DMS79 treated with DMSO at 0.1 percent for 48 hours (cell line): ENCODE measurements around the gene FOS.
"Not testable (repeated sequence)": the region's sequence is repeated elsewhere in the genome, so short reads cannot be mapped to it uniquely, and the experiment has no call there.

Source experiments
- DNase-seq: peaks from one replicate; lab custom pipeline; 2025; lab: John Stamatoyannopoulos, UW

Gene FOS

DNA sequence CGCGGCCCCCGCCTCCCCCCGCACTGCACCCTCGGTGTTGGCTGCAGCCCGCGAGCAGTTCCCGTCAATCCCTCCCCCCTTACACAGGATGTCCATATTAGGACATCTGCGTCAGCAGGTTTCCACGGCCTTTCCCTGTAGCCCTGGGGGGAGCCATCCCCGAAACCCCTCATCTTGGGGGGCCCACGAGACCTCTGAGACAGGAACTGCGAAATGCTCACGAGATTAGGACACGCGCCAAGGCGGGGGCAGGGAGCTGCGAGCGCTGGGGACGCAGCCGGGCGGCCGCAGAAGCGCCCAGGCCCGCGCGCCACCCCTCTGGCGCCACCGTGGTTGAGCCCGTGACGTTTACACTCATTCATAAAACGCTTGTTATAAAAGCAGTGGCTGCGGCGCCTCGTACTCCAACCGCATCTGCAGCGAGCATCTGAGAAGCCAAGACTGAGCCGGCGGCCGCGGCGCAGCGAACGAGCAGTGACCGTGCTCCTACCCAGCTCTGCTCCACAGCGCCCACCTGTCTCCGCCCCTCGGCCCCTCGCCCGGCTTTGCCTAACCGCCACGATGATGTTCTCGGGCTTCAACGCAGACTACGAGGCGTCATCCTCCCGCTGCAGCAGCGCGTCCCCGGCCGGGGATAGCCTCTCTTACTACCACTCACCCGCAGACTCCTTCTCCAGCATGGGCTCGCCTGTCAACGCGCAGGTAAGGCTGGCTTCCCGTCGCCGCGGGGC is at the start of gene FOS:
Gene FOS, plus strand, starts transcription at position 407 of the 731 bp plus-strand sequence. Its CDS starts 155 bp downstream, at position 562.
- peak; percentile 95 for DNase-seq

DNA sequence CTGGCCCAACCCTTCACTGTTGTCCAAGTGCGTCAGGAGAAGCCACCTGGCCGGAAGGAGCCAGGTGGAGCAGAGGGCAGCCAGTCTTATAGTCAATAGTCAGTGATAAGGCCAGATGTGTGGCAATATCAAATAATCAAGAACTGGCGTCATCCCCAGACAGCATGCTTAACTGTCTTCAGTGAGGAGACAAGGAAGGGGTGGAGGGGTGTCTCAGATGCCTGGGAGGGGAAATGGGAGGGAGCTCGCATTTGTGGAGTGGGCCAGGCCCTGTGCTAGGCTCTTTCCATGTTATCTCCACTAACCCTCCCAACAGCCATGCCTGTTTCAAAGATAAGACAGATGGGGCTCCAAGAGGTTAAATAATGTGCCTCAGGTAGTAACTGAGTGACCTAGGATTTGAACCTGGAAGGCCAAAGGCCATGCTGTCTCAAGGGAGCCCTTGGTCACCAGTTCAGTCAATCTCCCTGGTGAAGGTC is 48.9 kb upstream of the FOS start:
- no peak for DNase-seq

DNA sequence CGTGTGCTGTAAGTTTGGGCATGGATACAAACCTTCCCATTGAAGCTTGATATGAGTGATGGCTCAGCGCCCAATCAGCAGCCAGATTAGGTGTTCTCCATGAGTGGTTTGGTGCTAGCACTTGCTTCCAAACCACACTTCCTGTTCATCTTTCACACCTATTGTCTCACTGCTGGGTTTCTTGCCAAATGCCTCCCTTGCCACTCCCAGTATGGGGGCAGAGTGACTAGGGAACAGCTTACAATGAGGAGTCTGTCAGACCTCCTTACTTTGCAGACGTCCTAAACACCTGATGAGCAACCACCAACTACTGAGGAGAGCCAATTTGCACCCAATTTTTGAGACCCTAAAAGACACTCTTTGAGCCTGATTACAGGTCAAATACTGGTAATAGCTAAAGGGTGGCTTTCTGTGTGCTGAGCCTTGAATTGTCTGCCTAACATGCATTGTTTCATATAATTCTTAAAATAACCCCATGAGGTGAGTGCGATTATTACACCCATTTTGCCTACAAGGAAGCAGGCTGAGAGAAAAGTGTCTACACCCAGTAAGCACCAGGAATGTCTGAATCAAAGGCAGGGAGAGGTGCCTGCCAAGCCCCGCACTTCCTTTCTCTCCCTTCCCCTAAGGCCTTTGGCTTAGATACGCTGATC is 48.4 kb upstream of the FOS start:
- DNase-seq = peak; percentile 65

GRCh38 chr14:75231320-75231719 is 47.3 kb upstream of the FOS start:
- DNase-seq = no peak

DNA sequence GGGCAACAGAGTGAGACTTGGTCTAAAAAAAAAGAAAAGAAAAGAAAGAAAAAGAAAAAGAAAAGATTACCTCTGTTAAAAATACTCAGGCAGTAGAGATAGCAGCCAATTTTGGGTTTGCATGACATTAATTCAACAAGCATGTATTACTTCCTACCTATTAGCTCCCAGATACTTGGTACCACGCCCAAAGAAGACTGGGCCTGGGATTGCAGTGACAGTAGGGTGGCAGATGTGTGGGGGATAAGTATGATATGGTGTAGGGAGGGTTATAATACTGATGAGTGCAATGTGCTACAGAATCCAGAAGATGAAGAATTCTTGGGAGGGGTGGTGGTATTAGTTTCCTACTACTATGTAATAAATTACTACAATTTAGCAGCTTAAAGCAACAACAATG is 46.4 kb upstream of the FOS start:
- DNase-seq = no peak

- DNase-seq = peak; percentile 38
These were observed 46.0 kb upstream of the FOS start for GRCh38 chr14:75232597-75232996.

DNA sequence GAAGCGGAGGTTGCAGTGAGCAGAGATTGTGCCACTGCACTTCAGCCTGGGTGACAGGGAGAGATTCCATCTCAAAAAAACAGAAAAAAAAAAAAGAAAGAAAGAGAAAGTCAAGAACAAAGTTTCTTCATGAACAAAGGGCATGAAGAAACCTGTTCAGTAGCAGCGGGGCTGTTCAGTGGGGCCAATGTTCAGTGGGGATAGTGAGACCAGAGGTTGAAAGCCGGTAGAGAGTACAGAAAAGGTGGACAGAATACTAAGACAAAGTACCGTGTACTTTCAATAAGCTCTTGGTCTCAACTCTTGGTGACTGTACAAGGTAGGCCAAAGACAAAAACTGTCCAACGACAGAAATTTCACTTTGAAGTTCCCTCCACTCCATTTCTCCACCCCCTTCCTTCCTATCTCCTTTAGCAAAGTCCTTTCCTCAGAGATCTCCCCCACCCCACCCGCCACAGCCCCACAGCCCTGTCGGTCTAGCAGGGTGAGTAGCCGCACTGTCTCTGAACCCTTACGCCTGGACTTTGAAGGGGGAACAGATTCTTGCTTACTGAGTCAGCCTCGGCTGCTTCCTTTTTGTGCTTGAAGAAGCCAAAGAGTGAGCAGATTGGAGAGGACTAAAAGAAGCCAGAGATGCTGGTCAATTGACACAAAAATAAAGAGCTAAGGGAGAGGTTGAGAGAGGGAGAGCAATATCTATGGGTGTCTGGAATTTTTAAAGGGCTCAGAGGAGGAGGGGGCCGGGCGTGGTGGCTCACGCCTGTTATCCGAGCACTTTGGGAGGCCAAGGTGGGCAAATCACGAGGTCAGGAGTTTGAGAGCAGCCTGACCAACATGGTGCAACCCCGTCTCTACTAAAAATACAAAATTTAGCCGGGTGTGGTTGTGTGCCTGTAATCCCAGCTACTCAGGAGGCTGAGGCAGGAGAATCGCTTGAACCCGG is 44.2 kb upstream of the FOS start:
- no peak for DNase-seq

DNA sequence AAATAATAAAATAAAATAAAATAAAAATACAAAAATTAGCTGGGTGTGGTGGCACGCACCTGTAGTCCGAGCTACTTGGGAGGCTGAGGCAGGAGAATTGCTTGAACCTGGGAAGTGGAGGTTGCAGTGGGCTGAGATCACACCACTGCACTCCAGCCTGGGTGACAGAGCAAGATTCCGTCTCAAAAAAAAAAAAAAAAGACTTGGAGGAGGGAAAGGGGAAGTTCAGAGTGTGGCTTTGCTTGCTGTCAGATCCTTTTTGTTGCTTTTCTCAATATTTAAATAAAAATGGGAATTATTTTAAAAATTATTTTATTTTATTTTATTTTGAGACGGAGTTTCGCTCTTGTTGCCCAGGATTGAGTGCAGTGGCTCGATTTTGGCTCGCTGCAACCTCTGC is 43.4 kb upstream of the FOS start:
- not testable (repeated sequence) for DNase-seq

- DNase-seq = no peak
These were observed 42.2 kb upstream of the FOS start for GRCh38 chr14:75236467-75236866.

DNA sequence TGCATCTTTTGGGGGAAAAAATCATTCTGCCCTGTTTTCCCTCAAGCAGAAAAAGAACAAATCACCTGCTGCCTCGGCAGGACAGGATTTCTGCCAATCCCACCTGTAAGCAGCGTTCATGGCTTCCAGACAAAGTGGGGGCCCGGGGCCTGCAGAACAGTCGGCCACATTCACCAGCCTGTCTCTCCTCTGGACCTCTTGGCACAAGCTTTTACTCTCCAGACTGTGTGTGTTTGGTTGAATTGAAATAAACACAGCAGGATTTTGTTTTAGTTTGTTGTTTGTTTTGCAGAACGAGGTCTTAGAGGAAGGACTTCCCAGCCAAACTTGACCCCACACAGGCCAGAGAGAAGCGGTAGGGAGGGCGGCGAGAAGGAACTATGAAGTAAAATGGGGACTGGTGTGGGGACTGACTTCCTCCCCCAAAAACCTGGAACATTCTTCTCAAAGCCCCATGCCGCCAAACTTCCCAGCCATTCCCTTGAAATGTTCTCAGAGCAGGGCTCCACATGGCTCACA is 41.7 kb upstream of the FOS start:
- DNase-seq = no peak

DNA sequence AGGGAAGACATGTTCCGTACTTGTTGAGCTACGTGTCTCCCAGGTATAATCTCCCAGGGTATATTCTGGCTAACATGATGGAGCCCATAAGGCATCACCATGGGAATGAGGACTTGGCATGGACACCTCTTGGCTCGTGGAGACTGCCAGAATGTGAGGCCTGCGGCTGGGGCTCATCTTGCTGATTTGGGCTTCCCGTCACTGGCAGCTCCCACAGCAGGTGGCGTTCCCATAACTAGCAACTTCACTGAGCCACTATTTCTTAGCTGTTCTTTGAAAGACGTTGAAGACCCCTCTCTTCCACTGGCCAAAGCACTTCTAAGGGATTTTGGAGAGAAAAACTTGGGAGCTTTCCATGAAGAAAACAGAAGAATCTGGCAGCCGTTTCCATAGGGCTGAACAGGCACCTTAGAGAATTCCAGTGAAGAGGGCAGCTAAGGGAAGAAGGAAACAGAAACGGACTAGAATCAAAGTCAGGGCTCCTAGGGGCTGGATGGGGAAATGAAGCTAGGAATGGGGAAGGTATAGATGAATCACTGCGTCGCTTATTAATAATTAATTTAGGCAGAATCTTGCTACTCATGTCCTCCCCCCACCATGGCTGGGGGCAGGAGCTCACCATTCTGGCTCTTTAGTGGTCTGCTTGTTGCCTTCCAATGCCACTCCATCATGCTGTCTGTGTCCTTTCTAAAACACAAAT is 39.7 kb upstream of the FOS start:
- DNase-seq = no peak

DNA sequence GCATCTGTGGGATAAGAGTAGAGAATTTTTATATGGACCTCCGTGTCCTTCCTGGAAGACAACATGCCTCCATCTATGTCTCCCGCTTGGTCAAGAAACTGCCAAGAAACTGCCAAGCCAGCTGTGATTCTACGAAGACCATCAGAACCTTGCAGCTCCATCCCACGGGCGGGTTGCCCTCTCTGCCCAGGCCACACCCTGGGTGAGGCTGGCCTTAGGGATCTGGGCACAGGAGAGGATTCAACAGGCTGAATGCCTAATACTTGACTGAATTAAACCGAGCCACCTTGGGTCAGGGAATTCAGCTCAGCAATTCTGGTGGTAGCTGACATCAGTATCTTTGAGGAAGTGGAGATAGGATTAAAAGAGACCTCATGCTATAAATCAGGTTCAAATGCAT is 37.8 kb upstream of the FOS start:
- no peak for DNase-seq

DNA sequence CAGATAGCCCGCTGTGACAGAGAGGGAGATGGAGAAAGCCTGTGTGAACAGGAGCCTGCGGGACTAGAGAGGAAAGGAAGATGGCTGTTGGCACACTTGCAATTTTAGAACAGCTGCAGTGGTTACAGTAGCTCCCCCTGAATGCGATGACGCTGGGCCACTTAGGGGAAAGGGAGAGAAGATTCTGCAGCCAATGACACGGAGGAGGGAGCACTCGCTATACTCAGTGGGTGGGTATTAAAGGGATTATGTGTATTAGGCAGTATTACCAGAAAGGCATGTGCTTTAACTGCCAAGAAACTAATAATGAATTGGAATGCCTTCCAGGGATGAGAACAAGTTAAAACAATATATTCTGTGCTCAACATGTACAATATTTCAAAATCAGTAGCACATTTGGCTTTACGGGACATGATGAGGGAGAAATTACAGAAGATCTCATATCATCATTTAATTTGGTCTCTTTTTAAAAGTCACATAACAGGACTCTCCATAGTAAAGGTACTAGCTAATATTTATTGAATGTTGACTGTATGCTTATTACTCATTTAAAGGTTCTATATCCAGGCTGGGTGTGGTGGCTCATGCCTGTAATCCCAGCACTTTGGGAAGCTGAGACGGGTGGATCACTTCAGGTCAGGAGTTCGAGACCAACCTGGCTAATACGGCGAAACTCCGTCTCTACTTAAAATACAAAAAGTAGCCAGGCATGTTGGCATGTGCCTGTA is 35.9 kb upstream of the FOS start:
- peak; percentile 71 for DNase-seq

DNA sequence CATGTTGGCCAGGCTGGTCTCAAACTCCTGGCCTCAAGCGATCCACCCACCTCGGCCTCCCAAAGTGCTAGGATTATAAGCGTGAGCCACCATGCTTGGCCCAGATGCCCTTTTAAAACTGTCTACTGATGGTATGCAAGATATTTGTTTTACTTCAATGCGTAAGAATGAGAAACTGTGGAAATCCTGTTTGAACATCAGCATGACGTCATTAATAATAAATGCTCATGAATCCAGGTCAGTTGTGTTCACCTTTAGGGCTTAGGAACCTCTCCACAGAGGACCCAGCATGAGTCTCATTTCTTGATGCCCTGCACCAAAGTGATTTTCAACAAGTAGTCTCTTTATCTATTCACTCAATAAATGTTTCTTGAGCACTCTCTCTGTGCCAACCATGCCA is 34.5 kb upstream of the FOS start:
- no peak for DNase-seq

DNA sequence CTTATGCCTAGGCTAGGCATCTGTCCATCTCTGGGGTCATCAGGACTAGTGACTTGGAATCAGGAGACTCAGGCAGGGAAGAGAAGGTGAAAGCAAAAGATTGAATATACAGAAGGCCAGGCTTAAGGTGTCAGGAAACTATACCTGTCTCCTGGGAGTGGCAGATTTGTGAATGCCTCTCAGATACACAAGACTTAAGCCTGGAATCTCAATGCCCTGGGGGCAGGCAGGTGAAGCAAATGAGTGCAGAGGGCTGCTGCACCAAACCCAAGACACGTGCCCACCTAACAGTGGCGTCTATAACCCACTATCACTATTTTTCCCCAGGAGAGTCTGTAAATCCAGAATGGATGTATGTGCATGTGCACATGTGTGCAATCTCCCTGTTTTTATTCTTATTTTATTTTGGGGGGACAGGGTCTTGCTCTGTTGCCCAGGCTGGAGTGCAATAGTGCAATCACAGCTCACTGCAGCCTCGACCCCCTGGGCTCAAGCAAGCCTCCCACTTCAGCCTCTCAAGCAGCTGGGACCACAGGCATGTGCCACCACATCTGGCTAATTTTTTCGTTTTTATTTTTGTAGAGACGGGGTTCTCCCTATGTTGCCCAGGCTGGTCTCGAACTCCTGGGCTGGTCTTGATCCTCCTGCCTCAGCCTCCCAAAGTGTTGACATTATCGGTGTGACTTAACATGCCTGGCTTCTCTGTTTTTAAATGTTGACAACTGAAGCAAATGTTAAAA is 31.9 kb upstream of the FOS start:
- no peak for DNase-seq

DNA sequence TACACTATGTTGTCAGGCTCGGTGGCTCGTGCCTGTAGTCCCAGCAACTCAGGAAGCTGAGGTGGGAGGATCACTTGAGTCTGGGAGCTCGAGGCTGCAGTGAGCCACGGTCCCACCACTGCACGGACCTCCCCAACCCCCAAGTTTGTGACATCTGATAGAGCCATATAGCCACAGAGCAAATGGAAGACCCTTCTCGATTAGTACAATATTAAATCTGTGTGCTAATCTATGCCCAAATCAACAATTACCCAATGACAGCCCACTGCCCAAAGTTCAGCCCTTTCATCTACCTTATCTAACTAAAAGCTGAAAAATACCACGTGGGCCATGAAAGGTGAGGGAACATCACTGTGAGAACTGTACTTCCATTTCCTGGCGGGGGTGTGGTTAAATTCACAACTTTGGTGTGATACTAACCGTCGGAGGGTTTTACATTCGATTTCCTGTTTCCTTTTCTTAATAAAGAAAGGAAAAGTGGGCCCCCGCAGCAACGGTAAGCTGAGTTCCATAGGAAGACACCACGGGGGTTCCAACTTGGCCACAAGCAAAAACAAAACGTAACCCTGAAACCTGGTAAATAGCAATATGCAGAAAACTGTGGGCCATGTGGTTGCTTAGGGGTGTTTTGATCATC is 31.2 kb upstream of the FOS start:
- no peak for DNase-seq

DNA sequence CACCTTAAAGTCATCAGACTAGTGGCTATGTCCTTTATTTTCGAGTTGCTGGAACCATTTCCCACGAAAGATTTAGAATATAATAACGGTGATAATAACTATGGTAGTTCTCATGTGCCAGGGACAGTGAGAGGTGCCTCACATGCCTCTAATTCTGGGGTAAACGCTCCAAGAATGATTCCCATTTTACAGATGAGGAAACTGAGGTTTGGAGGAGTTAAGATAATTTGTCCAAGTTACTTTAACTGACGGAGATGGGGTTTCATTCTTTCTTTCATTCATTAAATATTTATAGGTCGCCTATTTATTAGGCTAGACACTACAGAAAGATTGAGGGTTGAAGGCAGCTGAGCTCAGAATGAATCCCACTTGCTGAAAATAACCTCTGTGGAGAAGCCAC is 30.7 kb upstream of the FOS start:
- no peak for DNase-seq

GRCh38 chr14:75249251-75249957 is 29.2 kb upstream of the FOS start:
- peak; percentile 92 for DNase-seq

DNA sequence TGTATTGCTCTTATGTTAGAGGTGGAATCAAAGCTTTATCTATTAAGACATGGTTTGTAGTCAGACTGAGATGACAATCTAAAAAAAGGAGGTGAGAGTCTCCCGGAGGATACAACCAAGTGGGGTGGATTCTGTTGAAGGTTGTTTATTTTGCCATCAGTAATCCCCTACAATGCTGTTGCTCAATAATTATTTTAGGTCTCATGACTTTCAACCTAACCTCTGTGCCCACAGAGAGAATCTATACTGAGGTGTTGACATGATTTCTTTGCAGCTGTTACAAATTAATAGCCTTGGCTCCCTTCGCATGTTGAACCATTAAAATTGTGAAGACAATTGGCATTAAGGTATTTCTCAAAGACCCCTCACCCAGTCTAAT is 28.7 kb upstream of the FOS start:
- no peak for DNase-seq
